Esophagus squamous epithelium (tissue), 5 donors: ENCODE results near the gene LIPC. TPM values are rescaled to one million over a fixed set of nuclear protein-coding genes. Genes with fewer than 3 reads are reported as not detected.

Experiments
- DNase-seq: peaks from one replicate; lab custom pipeline; 2025; lab: John Stamatoyannopoulos, UW
- H3K27ac ChIP-seq, 4 donors: fragments of 200-600 bp; sonication (generic); one replicate each; pipeline ENCODE4 v1.5.1; 2016 to 2019; ENCODE audit warnings: mild to moderate bottlenecking in 1 of 4
- H3K27me3 ChIP-seq, 4 donors: fragments of 200-600 bp; sonication (generic); 1 replicate in 3 of 4; 2 replicates in 1 of 4; pipeline versions ENCODE4 v1.5.1 to v1.6.0; 2017 to 2021; ENCODE audit warnings: antibody characterized with exemption in 1 of 4
- H3K36me3 ChIP-seq, 3 donors: fragments of 200-600 bp; sonication (generic); one replicate each; pipeline ENCODE4 v1.5.1; 2016 to 2019
- H3K4me1 ChIP-seq, 3 donors: fragments of 200-600 bp; sonication (generic); one replicate each; pipeline ENCODE4 v1.5.1; 2017 to 2019
- H3K4me3 ChIP-seq, 4 donors: fragments of 200-600 bp; sonication (generic); 1 replicate in 3 of 4; 2 replicates in 1 of 4; pipeline ENCODE4 v1.5.1; 2016 to 2019; ENCODE audit warnings: mild to moderate bottlenecking in 2 of 4, moderate library complexity in 1 of 4
- H3K9me3 ChIP-seq, 3 donors: fragments of 200-600 bp; sonication (generic); one replicate each; pipeline ENCODE4 v1.5.1; 2016 to 2019
- POLR2A ChIP-seq, 4 donors: fragments of 450-650 bp; IDR thresholded peaks; one replicate each; pipeline ENCODE4 v1.6.1; 2017; ENCODE audit warnings: antibody characterized with exemption in 4 of 4, mild to moderate bottlenecking in 4 of 4, moderate library complexity in 3 of 4
- WGBS, 2 donors: methylation state at CpG; one replicate each; pipeline ENCODE4 v1.1.5; 2018; 5-methylcytosine and 5-hydroxymethylcytosine counted together
- intact Hi-C: fragments of 100-400 bp; cut with DNase I; formaldehyde crosslinking; loops from one replicate; pipeline ENCODE4 v1.15.0; 2022
- total RNA-seq, 4 donors: library from RNA; depleted of rRNA; stranded (reverse); fragments of >200 nt; gene quantifications; one replicate each; pipeline ENCODE4 v1.1.0, GENCODE V29; 2016
- TF ChIP-seq, protein P1 (sequence below), 6 experiments: fragments of 450-650 bp in 4 of 6; fragments of 200-600 bp in 2 of 6; sonication (generic) in 2 of 6; IDR thresholded peaks; one replicate each; pipeline ENCODE4 v1.5.1; 2016 to 2019; ENCODE audit warnings: antibody characterized with exemption in 6 of 6, mild to moderate bottlenecking in 4 of 6, moderate library complexity in 4 of 6
- donor health status: DM: yes; HTN: yes; CAD: no.

Gene LIPC
- total RNA-seq, 4 donors from 2014 or later, result 0.27 to 1.1 (median 0.38) TPM; not detected in 1

DNA sequence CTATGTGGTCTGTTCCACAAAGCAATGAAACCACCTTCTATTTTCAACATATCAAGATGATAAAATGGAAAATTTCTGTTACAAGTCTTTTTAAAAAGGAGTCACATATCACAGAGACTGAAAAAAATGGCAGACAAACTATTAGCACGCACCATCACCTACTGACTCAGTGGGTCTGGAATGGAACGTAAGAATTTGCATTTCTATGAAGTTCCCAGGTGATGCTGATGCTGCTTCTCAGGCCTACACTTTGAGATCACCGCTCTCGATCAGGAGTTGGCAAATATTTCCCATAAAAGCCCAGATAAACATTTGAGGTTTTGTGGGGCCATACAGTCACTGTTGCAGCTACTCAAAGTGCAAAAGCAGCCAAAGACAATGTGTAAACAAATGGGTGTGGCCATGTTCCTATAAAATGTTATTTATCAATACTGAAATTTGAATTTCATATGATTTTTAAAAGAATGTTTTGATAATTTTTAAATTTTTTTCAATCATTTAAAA, 174.8 kb downstream of the LIPC start:
- DNase-seq, result no peak
- Histone ChIP-seq H3K27me3 (no peaks in the 10 kb centered on the region), H3K4me3 (no peak overlapping the region), H3K27ac (no peak overlapping the region), H3K36me3 (peaks cover 0 to 54% (median 0%) of the 10 kb centered on the region in 3 donors), H3K4me1 (peaks cover 0 to 14% (median 3%) of the 10 kb centered on the region in 3 donors), H3K9me3 (no peaks in the 10 kb centered on the region)
- 91 to 93% methylated on average over 4 of the region's 4 CpGs for WGBS, 2 donors
- intact Hi-C loops, result no loop called here
- TF ChIP-seq, protein P1, sequence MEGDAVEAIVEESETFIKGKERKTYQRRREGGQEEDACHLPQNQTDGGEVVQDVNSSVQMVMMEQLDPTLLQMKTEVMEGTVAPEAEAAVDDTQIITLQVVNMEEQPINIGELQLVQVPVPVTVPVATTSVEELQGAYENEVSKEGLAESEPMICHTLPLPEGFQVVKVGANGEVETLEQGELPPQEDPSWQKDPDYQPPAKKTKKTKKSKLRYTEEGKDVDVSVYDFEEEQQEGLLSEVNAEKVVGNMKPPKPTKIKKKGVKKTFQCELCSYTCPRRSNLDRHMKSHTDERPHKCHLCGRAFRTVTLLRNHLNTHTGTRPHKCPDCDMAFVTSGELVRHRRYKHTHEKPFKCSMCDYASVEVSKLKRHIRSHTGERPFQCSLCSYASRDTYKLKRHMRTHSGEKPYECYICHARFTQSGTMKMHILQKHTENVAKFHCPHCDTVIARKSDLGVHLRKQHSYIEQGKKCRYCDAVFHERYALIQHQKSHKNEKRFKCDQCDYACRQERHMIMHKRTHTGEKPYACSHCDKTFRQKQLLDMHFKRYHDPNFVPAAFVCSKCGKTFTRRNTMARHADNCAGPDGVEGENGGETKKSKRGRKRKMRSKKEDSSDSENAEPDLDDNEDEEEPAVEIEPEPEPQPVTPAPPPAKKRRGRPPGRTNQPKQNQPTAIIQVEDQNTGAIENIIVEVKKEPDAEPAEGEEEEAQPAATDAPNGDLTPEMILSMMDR (IDR thresholded peaks at IDR 0.05), result no peak
- no peak for TF ChIP-seq POLR2A (IDR thresholded peaks at IDR 0.05)

DNA sequence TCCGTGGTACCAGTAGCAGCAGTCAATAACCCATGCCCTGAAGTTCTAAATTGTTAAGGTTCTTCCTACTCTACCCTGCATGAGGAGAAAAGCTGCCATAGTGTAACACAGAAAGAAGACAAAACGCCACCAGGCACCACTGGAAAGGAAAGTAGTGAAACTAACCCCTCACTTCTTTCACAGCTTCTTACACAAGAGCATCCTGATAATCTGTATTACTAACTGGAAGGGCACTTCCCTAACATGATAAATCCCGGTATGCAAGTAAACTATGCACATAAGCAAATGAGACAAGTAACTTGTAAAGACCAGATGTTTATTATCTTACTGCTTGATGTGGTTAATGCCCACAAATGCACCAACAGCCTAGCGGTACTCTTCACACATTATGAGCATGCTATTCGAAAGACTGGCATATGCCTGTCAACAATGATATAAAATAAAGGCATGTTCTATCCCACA, 176.4 kb downstream of the LIPC start:
- Histone ChIP-seq H3K4me3 (no peak overlapping the region), H3K4me1 (peaks cover 0 to 14% (median 3%) of the 10 kb centered on the region in 3 donors), H3K36me3 (peaks cover 0 to 58% (median 0%) of the 10 kb centered on the region in 3 donors), H3K27ac (no peak overlapping the region), H3K27me3 (no peaks in the 10 kb centered on the region), H3K9me3 (no peaks in the 10 kb centered on the region)
- intact Hi-C loops, result no loop called here
- WGBS, 2 donors, result 78 to 84% methylated on average over 5 of the region's 5 CpGs
- no peak for DNase-seq
- TF ChIP-seq, protein P1 (IDR thresholded peaks at IDR 0.05), result no peak
- no peak for TF ChIP-seq POLR2A (IDR thresholded peaks at IDR 0.05)

DNA sequence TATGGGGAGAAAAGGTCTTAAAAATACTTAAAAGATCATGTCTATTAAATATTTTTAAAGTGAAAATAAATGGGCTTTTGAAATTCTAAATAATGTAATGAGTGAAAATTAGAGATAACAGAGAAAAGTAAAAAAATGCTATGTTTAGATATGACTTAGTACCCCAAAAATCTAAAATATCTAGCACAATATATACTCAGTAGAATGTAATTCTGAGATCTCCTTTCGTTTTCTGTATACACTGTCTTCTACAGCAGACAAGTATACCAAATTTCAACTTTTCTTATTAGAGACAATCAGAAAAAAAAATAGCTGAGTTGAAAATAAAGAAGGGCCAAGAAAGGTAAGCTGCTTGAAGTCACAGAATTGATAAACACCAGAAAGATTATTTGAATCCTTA, 176.9 kb downstream of the LIPC start:
- DNase-seq, result no peak
- TF ChIP-seq POLR2A (IDR thresholded peaks at IDR 0.05), result no peak
- TF ChIP-seq, protein P1 (IDR thresholded peaks at IDR 0.05), result no peak
- 76 to 83% methylated on average over 1 of the region's 1 CpG for WGBS, 2 donors
- Histone ChIP-seq H3K27me3 (no peaks in the 10 kb centered on the region), H3K4me1 (peaks cover 0 to 14% (median 3%) of the 10 kb centered on the region in 3 donors), H3K9me3 (peaks cover 0 to 3% (median 0%) of the 10 kb centered on the region in 3 donors), H3K4me3 (no peak overlapping the region), H3K27ac (no peak overlapping the region), H3K36me3 (peaks cover 0 to 61% (median 3%) of the 10 kb centered on the region in 3 donors)
- intact Hi-C loops, result no loop called here

DNA sequence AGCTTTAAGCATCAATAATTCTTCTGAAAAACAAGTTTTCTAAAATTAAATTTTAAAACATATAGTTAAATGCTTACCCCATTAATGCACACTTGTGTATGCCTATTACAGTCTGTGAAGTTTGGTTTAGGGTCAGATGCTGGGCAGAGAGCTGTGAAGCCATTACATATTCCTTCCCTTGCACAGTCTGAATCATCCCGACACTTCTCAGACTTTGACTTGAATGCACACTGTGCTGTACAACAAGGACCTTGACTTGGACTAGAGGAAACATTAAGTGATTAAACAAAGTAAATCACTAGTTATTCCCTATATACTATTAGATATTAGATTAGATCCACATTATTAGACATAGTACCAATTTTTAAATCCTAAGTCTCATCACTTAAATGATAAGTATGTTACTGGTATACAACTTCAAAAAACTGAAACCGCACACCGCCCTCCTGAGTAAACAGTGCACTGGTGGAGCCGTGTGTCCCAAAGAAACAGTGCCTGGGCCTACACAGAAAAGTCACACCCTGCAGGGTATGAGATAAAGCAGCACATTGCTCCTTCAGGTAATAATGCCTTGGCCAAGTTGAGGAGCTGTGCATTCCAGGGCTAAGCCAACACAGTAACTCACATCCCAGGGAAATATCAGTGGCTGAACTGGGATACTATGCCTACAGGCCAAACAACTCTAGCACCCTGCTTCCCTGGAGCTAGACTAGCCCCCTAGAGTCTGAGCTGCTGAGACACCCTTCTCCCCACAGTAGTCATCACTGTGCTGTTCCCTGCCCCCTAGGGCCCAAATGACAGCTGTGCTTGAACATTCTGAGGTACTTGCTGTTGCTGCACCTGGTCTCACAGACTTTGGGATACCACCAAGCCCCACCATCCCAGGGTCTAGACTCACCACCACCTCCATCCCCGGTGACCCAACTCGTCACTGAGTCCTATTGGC, 180.2 kb downstream of the LIPC start:
- H3K4me1 ChIP-seq, result no peaks in the 10 kb centered on the region
- 89 to 90% methylated on average over 6 of the region's 6 CpGs for WGBS, 2 donors
- peaks cover 0 to 25% (median 10%) of the 10 kb centered on the region in 3 donors for H3K9me3 ChIP-seq
- peaks cover 0 to 74% (median 6%) of the 10 kb centered on the region in 3 donors for H3K36me3 ChIP-seq
- H3K27me3 ChIP-seq, result no peaks in the 10 kb centered on the region
- intact Hi-C loops, result no loop called here
- H3K4me3 ChIP-seq, result no peak overlapping the region
- no peak for TF ChIP-seq POLR2A (IDR thresholded peaks at IDR 0.05)
- TF ChIP-seq, protein P1 (IDR thresholded peaks at IDR 0.05), result no peak
- H3K27ac ChIP-seq, result no peak overlapping the region
- no peak for DNase-seq

DNA sequence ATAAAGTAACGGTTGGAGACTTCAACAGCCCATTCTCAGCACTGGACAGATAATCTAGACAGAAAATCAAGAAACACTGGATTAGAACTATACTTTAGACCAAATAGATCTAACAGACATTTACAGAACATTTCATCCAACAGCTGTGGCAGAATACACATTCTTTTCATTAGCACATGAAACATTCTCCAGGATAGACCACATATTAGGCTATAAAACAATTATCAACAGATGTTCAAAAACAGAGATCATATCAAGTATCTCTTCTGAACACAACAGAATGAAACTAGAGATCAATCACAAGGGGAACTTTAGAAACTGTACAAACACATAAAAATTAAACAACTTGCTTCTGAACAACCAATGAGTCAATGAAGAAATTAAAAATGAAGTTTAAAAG, 184.4 kb downstream of the LIPC start:
- H3K27me3 ChIP-seq, result no peaks in the 10 kb centered on the region
- 97 to 100% methylated on average over 1 of the region's 1 CpG for WGBS, 2 donors

More for the DNA sequence above, 184.4 kb downstream of the LIPC start:
- H3K4me3 ChIP-seq, result no peak overlapping the region
- H3K4me1 ChIP-seq, result no peaks in the 10 kb centered on the region
- peaks cover 0 to 83% (median 6%) of the 10 kb centered on the region in 3 donors for H3K36me3 ChIP-seq
- intact Hi-C loops, result no loop called here
- DNase-seq, result no peak
- H3K27ac ChIP-seq, result no peak overlapping the region
- H3K9me3 ChIP-seq, result peaks cover 0 to 29% (median 10%) of the 10 kb centered on the region in 3 donors
- TF ChIP-seq, protein P1 (IDR thresholded peaks at IDR 0.05), result no peak
- TF ChIP-seq POLR2A (IDR thresholded peaks at IDR 0.05), result no peak
